Esophagus squamous epithelium (tissue), 4 donors: ENCODE results near the gene HOXB4.
A peak's percentile ranks its signal among the peaks of the same experiment; 100 is the strongest.

Experiments used
- CTCF ChIP-seq, 6 experiments: fragments of 450-650 bp in 4 of 6; fragments of 200-600 bp in 2 of 6; sonication (generic) in 2 of 6; IDR thresholded peaks; one replicate each; pipeline ENCODE4 v1.5.1; 2016 to 2019; ENCODE audit warnings: antibody characterized with exemption in 6 of 6, mild to moderate bottlenecking in 4 of 6, moderate library complexity in 4 of 6
- POLR2A ChIP-seq, 4 donors: fragments of 450-650 bp; IDR thresholded peaks; one replicate each; pipeline ENCODE4 v1.6.1; 2017; ENCODE audit warnings: antibody characterized with exemption in 4 of 4, mild to moderate bottlenecking in 4 of 4, moderate library complexity in 3 of 4

DNA sequence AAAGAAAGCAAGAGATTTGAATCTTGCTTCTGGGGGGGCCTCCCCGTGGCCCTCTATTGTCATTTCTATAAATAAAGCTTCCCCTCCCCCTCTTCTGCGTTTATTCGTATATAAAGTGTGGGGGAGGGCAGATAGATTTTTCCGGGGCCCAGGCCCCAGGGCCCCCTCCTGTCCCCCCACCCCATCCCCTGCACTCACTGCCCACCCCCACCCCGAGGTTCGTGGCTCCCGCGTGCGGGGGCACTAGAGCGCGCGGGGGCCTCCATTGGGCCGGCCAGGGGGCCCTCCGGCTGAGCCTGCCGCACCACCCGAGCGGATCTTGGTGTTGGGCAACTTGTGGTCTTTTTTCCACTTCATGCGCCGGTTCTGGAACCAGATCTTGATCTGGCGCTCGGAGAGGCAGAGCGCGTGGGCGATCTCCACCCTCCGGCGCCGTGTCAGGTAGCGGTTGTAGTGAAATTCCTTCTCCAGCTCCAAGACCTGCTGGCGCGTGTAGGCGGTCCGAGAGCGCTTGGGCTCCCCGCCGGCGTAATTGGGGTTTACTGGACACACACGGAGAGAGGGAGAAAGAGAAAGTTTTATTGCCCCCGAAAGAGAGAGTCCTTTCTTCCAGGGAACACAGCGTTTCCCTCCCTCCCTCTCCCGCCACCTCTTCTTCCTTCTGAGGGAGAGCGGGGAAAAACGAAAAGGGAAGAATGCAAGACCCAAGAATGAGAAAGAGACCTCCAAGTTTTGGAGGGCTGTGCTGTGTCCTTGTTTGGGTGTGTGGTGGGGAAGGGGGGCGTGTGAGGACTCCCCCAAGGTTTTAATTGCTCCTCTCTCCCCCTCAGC, 1.5 kb downstream of the HOXB4 start:
- TF ChIP-seq CTCF (IDR thresholded peaks at IDR 0.05) = no peak
- peak in 2 of 4 donors; percentile 36 to 47 for TF ChIP-seq POLR2A (IDR thresholded peaks at IDR 0.05)
